ENCODE data around the gene SDK2.

SDK2 gene

GRCh38 chr17:73506470-73507435 lies 137.5 kb downstream of the SDK2 start:
- DNase-seq (ENCODE audit: low spot score): peak; percentile 10

GRCh38 chr17:73503560-73503959 lies 140.7 kb downstream of the SDK2 start:
- no peak for DNase-seq (ENCODE audit: low spot score)

- DNase-seq (ENCODE audit: low spot score): no peak
These were observed 143.7 kb downstream of the SDK2 start for GRCh38 chr17:73500414-73500999.

GRCh38 chr17:73498886-73499554 lies 145.2 kb downstream of the SDK2 start:
- DNase-seq (ENCODE audit: low spot score): no peak

- no peak for DNase-seq (ENCODE audit: low spot score)
These were observed 146.1 kb downstream of the SDK2 start for GRCh38 chr17:73498176-73498575.

GRCh38 chr17:73497721-73498120 lies 146.5 kb downstream of the SDK2 start:
- no peak for DNase-seq (ENCODE audit: low spot score)

- DNase-seq (ENCODE audit: low spot score): no peak
These were observed 148.0 kb downstream of the SDK2 start for GRCh38 chr17:73496232-73496631.

GRCh38 chr17:73495641-73496040 lies 148.6 kb downstream of the SDK2 start:
- no peak for DNase-seq (ENCODE audit: low spot score)

- DNase-seq (ENCODE audit: low spot score): no peak
These were observed 149.3 kb downstream of the SDK2 start for GRCh38 chr17:73494950-73495349.

GRCh38 chr17:73493956-73494926 lies 150.0 kb downstream of the SDK2 start:
- DNase-seq (ENCODE audit: low spot score): no peak

- peak; percentile 98 for DNase-seq (ENCODE audit: low spot score)
These were observed 151.1 kb downstream of the SDK2 start for GRCh38 chr17:73492821-73493814.

- no peak for DNase-seq (ENCODE audit: low spot score)
These were observed 152.0 kb downstream of the SDK2 start for GRCh38 chr17:73492125-73492820.

- no peak for DNase-seq (ENCODE audit: low spot score)
These were observed 152.6 kb downstream of the SDK2 start for GRCh38 chr17:73491648-73492047.

- no peak for DNase-seq (ENCODE audit: low spot score)
These were observed 153.4 kb downstream of the SDK2 start for GRCh38 chr17:73490851-73491250.

- DNase-seq (ENCODE audit: low spot score): no peak
These were observed 154.3 kb downstream of the SDK2 start for GRCh38 chr17:73489991-73490390.

- no peak for DNase-seq (ENCODE audit: low spot score)
These were observed 154.9 kb downstream of the SDK2 start for GRCh38 chr17:73489333-73489732.

GRCh38 chr17:73485130-73485529 lies 159.1 kb downstream of the SDK2 start:
- DNase-seq (ENCODE audit: low spot score): no peak

GRCh38 chr17:73482894-73483293 lies 161.4 kb downstream of the SDK2 start:
- no peak for DNase-seq (ENCODE audit: low spot score)

- no peak for DNase-seq (ENCODE audit: low spot score)
These were observed 162.0 kb downstream of the SDK2 start for GRCh38 chr17:73482251-73482716.

- DNase-seq (ENCODE audit: low spot score): no peak
These were observed 162.6 kb downstream of the SDK2 start for GRCh38 chr17:73481676-73482075.

All from SW480 (cell line).